ENCODE results near the gene SAC3D1. TPM values are rescaled to one million over a fixed set of nuclear protein-coding genes. Genes with fewer than 3 reads are reported as not detected.
"Not testable (repeated sequence)": the region's sequence is repeated elsewhere in the genome, so short reads cannot be mapped to it uniquely, and the experiment has no call there.

SAC3D1 gene
- 10 to 100 TPM in 8 of 10 donors, 1 to 10 TPM in 2; 9.6 to 14.9 (median 12.1) TPM for polyA plus RNA-seq (ENCODE audit: insufficient read length in 10 of 10)
- long read RNA-seq, donor 1, transcript SAC3D1-201 (2 exons, 1,566 nt): major isoform, 9 of 9 reads
- long read RNA-seq, donor 1, partial matches to known transcripts: 0 of 9 reads
- long read RNA-seq, donor 1, other reads (novel, unspliced or antisense): 0 of 9 reads
- long read RNA-seq, donor 2, transcript SAC3D1-201 (2 exons, 1,566 nt): major isoform, 11 of 12 reads
- long read RNA-seq, donor 2, partial matches to known transcripts: 0 of 12 reads
- long read RNA-seq, donor 2, other reads (novel, unspliced or antisense): 0 of 12 reads
- long read RNA-seq, donor 3: 0 reads
- long read RNA-seq, donor 4, transcript SAC3D1-201 (2 exons, 1,566 nt): major isoform, 8 of 8 reads
- long read RNA-seq, donor 4, partial matches to known transcripts: 0 of 8 reads
- long read RNA-seq, donor 4, other reads (novel, unspliced or antisense): 0 of 8 reads
- long read RNA-seq, donor 5, transcript SAC3D1-201 (2 exons, 1,566 nt): major isoform, 8 of 8 reads
- long read RNA-seq, donor 5, partial matches to known transcripts: 0 of 8 reads
- long read RNA-seq, donor 5, other reads (novel, unspliced or antisense): 0 of 8 reads
- long read RNA-seq, donor 6, transcript SAC3D1-201 (2 exons, 1,566 nt): major isoform, 13 of 21 reads
- long read RNA-seq, donor 6, partial matches to known transcripts: 6 of 21 reads
- long read RNA-seq, donor 6, other reads (novel, unspliced or antisense): 0 of 21 reads
- long read RNA-seq, donor 7, transcript SAC3D1-201 (2 exons, 1,566 nt): major isoform, 5 of 6 reads
- long read RNA-seq, donor 7, partial matches to known transcripts: 0 of 6 reads
- long read RNA-seq, donor 7, other reads (novel, unspliced or antisense): 0 of 6 reads
- long read RNA-seq, donor 8, transcript SAC3D1-201 (2 exons, 1,566 nt): major isoform, 13 of 14 reads
- long read RNA-seq, donor 8, partial matches to known transcripts: 0 of 14 reads
- long read RNA-seq, donor 8, other reads (novel, unspliced or antisense): 0 of 14 reads
- long read RNA-seq, donor 9, partial matches to known transcripts: 0 of 2 reads
- long read RNA-seq, donor 9, other reads (novel, unspliced or antisense): 0 of 2 reads

DNA sequence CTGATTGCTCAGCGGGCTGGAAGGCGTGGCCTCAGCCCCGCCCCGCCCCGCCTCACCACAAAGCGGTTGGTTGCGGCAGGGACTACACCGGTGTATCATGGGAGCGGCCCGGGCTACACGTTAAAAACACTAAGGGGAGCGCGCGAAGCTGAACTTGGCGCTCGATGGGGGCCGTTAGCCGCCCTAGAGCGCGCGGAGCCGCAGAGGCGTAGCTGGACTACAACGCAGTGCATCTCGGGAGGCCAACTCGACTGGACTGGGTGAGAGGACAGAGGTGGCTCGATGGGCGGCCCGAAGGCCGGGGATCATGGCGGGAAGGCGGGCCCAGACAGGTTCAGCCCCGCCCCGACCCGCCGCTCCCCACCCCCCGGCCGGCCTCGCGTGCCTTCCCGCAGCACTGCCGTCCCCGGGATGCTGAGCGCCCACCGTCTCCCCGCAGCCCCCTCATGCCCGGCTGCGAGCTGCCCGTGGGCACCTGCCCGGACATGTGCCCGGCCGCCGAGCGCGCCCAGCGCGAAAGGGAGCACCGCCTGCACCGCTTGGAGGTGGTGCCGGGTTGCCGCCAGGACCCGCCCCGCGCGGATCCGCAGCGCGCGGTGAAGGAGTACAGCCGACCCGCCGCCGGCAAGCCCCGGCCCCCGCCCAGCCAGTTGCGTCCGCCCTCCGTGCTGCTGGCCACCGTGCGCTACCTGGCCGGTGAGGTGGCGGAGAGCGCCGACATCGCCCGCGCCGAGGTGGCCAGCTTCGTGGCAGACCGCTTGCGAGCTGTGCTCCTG lies at the start of gene SAC3D1:
Gene SAC3D1, plus strand, starts transcription at position 364 of the 776 bp plus-strand sequence. Its CDS starts 83 bp downstream, at position 447.
- peak; percentile 90 to 97 (median 93) for DNase-seq

DNA sequence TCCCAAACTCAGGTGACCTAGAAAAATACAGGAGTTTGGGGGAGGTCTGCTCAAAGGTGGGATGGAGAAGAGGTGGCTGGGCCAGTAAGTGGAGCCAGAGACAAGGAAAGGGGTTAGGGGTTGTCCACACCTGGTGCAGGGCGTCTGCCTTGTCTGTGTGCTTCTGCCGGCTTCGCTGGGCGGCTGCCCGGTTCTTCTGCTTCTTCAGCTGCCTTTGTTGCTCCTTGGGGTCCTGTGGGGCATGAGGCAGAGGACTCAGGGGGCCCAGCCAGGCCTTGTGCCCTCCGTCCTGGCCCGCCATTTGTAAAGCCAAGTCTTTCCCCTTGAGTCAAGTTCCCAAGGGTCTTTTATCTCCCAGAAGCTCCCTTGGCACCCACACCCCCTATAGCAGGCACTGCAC lies 46.7 kb upstream of the SAC3D1 start:
- no peak for DNase-seq

DNA sequence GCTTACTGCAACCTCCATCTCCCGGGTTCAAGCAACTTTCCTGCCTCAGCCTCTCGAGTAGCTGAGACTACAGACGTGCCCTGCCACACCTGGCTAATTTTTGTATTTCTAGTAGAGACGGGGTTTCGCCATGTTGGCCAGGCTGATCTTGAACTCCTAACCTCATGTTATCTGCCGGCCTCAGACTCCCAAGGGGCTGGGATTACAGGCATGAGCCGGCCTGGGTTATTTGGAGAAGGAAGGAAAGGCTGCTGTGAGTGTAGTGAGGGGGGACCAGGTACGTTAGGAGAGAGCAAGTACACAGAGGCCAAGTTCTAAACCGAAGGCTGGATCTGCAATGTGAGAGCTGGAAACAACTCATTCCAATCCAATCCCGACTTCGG lies 44.7 kb upstream of the SAC3D1 start:
- no peak for DNase-seq

GRCh38 chr11:64996710-64997380 lies 44.2 kb upstream of the SAC3D1 start, which contains the start of gene BATF2:
TSS of gene BATF2 (minus strand) at chr11:64996971. CDS start at chr11:64996914, 57 bp downstream.
- DNase-seq: peak; percentile 30 to 62 (median 53)

DNA sequence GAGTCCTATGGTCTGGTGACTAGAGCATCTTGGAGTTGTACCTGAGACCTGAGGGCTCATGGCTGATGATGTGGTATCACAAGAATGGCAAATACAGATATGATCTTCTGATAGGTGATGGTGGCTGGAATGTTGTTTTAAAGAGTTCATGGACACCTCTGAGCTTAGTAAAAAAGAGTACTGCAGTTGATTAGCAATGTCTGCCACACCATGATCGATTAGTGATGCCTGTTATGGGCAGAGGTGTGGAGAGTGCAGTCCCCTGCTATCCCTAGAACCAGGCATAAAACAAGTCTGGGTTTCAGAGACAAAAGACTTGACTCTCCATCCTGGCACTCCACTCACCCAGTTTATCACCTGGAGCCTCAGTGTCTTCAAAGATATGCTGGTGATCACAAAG lies 42.9 kb upstream of the SAC3D1 start:
- no peak for DNase-seq

DNA sequence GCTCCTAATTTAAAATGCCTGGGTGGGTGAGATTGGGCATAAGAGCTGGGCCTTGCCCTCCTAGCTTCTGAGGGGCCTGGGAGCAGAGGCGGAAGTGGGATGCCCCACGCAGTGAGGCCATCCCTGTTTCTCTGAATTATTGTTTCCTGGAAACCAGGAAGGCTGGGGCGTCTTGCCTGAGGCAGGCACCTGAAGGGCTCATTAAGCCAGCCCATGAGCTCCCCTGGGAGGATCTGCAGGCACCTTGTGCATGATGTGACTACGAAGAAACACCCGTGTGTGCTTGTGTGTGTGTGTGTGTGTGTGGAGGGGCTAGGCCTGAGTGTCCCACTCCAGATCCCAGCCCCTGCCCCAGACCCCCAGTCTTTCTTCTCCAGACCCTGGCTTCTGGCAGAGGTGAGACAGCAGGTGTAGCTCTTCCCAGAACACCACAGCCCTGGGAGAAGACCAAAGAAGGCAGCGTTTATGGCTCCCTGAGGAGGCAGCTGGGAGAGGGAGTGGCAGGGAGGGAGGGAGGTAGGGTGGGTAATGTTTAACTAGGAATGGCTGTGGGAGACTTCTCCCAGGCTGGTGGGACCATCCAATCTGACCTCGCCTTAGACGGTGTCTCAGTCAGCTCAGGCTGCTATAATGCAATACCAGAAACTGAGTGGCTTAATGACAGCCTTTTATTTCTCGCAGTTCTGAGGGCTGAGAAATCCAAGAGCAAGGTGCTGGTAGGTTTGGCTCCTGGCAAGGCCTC lies 42.1 kb upstream of the SAC3D1 start:
- DNase-seq: no peak

- DNase-seq: no peak
Measured at GRCh38 chr11:64999478-64999877, 41.5 kb upstream of the SAC3D1 start.

GRCh38 chr11:65002706-65003105 lies 38.3 kb upstream of the SAC3D1 start:
- peak in 2 of 3 donors; percentile 40 to 53 for DNase-seq

GRCh38 chr11:65003282-65003681 lies 37.7 kb upstream of the SAC3D1 start:
- no peak for DNase-seq

GRCh38 chr11:65003968-65004367 lies 37.0 kb upstream of the SAC3D1 start:
- not testable (repeated sequence) for DNase-seq

GRCh38 chr11:65008016-65008415 lies 33.0 kb upstream of the SAC3D1 start:
- DNase-seq: no peak

DNA sequence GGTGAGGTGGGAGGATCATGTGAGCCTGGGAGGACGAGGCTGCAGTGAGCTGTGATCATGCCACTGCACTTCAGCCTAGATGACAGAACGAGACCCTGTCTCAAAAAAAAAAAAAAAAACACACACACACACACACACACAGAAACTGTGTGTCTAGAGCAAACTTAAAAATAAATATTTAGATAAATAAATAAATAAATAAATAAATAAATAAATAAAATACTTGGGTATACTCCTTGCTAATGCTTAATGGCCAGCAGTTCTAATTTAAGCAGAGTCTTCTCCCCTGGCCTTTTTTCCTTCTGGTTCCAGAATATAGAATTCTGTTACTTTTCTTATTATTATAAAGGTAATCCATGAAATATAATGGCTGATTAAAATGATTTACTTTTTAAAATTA lies 32.1 kb upstream of the SAC3D1 start:
- no peak for DNase-seq

GRCh38 chr11:65013130-65013887 lies 27.7 kb upstream of the SAC3D1 start:
- peak; percentile 86 to 96 (median 93) for DNase-seq

GRCh38 chr11:65013888-65014725 lies 26.9 kb upstream of the SAC3D1 start, which contains the start of gene ARL2:
TSS of gene ARL2 (plus strand) at chr11:65014160. CDS start at chr11:65014208, 48 bp downstream.
- DNase-seq: peak; percentile 93 to 98 (median 95)

- DNase-seq: no peak
Measured at GRCh38 chr11:65014726-65015227, 26.2 kb upstream of the SAC3D1 start.

- DNase-seq: no peak
Measured at GRCh38 chr11:65016705-65017104, 24.3 kb upstream of the SAC3D1 start.

- DNase-seq: no peak
Measured at GRCh38 chr11:65017937-65018336, 23.1 kb upstream of the SAC3D1 start.

- DNase-seq: no peak
Measured at GRCh38 chr11:65019824-65020223, 21.2 kb upstream of the SAC3D1 start.
